ENCODE data around the gene PIGU.
"Not testable (repeated sequence)": the region's sequence is repeated elsewhere in the genome, so short reads cannot be mapped to it uniquely, and the experiment has no call there.

The PIGU gene

DNA sequence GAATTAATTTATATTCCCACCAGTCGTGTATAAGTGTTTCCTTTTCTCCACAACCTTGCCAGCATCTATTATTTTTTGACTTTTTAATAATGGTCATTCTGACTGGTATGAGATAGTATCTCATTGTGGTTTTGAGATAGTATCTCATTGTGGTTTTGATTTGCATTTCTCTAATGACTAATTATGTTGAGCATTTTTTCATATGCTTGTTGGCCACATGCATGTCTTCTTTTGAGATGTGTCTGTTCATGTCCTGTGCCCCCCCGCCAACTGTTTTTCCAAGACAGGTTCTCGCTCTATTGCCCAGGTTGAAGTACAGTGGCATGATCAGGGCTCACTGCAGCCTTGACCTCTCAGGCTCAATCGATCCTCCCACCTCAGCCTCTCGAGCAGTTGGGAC is 15.1 kb downstream of the PIGU start:
- DNase-seq = not testable (repeated sequence)

- DNase-seq = not testable (repeated sequence)
Measured at GRCh38 chr20:34658654-34659053, 18.2 kb downstream of the PIGU start.

DNA sequence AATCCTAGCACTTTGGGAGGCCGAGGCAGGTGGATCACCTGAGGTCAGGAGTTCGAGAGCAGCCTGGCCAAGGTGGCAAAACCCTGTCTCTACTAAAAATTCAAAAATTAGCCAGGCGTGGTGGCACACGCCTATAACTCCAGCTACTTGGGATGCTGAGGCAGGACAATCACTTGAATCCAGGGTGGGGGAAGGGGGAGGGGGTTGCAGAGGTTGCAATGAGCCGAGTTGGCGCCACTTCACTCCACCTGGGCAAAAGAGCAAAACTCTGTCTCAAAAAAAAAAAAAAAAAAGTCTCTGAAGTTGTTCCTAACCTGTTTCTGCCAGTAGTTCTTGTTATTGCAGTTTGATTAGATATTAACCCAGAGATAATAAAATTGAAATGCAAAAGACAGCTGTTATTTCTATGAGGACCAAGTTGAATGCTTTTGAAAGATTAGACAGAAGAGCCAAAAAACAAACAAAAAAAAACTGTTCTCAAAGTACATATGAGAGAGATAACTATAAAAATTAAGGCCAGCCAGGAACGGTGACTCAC is 22.6 kb downstream of the PIGU start:
- no peak for DNase-seq

DNA sequence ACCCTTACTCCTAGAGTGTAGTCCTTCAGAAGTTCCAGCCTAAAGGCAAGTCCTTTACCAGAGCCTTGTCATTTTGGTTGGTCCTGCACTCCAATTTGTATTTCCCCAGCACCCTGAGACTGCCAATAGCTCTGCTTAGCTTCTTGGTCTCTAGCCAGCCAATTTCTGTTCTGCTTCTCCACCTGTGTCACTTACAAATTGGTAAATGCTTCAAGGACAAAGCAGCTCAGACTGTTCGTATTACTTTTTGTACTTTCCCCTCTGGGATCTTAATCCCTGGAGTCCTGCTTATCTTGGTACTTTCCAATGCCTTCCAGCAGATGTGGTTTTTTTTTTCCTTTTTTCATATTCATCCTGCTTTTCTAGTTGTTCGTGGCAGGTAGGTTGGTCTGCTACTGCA is 25.7 kb downstream of the PIGU start:
- no peak for DNase-seq

DNA sequence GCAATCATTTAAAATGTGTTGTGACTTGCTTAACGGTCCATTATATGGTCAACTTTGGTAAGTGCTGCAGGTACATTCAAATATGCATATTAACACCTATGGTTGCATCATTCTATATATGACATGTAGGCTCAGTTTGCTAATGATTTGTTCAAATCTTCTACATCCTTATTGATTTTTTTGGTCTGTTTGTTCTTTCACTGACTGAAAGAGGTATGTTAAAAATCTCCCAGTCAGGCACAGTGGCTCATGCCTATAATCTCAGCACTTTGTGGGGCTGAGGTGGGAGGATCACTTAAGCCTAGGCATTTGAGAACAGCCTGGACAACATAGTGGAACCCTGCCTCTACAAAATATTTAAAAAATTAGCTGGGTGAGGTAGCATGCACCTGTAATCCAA is 29.2 kb downstream of the PIGU start:
- DNase-seq = no peak

- DNase-seq = no peak
Measured at GRCh38 chr20:34644951-34645350, 31.9 kb downstream of the PIGU start.

DNA sequence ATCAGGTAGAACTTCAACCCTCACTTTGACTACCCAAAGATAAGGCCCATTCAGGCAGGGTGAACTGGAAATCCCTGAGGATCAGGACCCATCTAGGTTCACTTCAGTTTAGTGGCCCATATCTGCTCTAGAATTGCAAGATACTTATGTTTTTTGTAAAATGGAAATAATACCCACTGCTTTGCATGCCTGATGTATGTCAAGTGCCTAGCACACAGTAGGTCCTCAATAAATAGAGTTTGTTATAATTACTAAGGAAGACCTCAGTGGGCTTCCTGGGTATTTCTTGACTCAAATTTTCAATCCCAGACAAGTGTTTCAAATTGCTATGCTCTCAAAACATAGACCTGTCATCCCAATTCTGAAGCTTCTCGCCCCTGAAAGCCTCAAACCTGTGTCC is 32.5 kb downstream of the PIGU start:
- DNase-seq = no peak

- no peak for DNase-seq
Measured at GRCh38 chr20:34643928-34644327, 33.0 kb downstream of the PIGU start.

- no peak for DNase-seq
Measured at GRCh38 chr20:34642009-34642408, 34.9 kb downstream of the PIGU start.

- no peak for DNase-seq
Measured at GRCh38 chr20:34639755-34640222, 37.1 kb downstream of the PIGU start.

GRCh38 chr20:34638532-34638931 is 38.4 kb downstream of the PIGU start:
- no peak for DNase-seq

DNA sequence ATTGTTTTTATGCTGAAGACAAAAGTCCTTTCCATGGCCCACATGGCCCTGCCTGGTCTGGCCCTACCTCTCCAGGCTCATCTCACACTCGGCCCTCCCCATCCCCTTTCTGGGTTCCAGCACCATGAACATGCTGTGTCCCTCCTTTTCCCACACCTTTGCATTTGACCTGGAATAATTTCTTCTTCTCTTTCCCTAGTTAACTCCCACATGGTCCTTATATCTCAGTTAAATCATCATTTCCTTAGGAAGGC is 38.9 kb downstream of the PIGU start:
- DNase-seq = no peak

DNA sequence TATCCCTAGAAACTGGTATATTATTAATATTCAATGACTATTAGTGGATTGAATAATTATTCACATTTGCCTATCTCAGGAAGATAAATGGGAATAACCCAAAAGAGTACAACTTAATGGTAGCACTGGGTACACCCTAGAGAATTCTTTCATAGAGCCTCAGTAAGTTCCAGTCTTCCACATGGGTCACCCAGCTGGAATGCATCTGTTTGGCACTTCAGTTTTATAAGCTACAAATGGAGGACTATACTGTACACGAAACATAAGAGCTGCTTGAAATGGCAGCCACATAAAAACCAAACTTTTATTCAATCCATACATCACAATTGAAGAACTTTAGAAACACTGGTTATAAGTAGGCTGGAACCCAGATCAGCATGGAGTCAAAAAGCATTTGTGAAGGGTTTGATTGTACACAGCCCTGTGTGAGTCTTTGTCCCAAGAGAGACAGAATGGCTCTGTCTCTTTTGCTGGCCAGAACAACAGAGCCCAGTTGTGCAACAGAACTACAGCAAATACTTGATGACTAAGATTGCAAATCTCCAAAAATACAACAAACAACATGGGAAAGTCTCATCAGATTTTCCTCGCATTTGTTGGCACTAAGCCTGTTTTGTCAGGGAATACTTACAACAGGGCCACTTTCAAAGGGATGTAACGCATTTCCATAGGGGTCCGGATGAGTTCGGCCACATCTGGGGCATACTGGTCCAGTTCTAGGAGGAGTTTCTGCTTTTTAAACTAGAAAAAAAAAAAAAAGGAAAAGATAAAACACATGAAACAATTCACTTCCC is 39.5 kb downstream of the PIGU start:
- DNase-seq = no peak

DNA sequence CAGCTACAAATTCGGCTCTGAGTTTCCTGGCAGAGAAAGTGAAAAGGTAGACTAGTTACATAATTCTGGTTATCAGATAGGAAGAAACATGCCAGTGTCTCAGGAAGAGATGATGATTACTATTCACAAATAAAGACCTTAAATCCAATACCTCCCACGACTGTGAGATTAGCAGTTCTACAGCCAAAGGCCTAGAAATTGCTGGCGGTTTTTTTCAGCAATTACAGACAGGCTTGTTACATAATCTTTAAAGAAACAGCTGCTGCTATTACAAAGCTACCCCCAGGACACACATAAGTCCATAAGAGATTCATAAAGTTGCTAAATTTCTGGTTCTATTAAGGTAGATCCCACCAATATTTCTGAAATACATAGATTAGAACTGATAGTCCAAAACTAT is 40.2 kb downstream of the PIGU start:
- no peak for DNase-seq

DNA sequence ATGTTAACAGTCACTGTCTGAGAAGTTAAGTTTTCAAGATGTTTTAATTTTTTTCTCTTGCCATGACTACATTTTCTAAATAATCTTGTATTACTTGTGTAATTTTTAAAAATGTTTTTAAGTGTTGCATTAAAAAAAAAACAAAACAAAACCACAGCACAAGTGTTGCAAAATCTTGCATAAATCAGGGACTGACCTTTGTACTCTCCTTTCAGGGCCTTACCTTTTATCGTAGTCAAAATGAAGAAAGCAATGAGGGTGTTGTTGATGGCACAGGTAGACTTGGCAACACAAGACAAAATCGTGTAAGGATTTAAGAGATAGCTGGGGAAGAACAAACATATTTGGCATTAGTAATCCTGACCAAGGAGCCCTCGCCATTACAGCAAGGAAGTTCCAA is 42.5 kb downstream of the PIGU start:
- DNase-seq = no peak

DNA sequence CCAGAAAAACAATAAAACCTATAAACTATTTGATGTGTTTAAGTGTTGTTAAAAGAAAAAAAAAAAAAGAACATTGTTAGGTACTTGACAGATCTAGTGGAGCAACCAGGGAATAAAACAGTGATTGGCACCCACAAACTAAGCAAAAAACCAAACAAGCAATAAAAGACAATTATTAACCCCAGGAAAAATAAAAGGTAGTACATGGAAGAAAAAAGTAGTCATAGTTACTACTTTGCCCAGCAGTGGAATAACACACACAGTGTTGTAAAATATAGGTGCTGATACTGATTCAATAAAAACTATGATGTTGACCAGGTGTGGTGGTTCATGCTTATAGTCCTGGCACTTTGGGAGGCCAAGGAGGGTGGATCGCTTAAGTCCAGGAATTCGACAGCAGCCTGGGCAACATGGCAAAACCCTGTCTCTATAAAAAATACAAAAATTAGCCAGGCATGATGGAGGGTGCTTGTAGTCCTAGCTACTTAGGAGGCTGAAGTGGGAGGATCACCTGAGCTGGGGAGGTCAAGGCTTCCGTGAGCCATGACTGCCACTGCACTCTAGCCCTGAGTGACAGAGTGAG is 43.9 kb downstream of the PIGU start:
- no peak for DNase-seq

DNA sequence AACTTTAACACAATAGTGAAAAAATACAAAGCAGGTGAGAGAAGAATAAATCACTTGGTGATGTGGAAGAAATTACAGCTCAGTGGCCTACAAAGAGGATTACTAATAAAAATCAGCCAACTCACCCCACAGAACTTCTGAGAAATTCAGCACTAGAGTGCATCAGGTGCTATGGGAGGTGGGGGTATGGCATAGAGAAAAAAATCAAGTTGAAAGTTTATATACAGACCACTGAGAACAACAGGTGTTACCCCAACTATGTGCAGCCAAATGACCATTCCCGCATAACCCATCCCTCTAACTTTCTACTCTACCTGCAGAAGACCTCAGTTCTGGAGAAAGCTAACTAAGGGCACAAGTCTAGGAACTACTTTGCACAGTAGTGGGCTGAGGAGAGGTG is 47.0 kb downstream of the PIGU start:
- no peak for DNase-seq

GRCh38 chr20:34629342-34629741 is 47.5 kb downstream of the PIGU start:
- DNase-seq = no peak

- DNase-seq = no peak
Measured at GRCh38 chr20:34628026-34628425, 48.9 kb downstream of the PIGU start.

- DNase-seq = no peak
Measured at GRCh38 chr20:34627458-34627857, 49.4 kb downstream of the PIGU start.

- DNase-seq = no peak
Measured at GRCh38 chr20:34626992-34627391, 49.9 kb downstream of the PIGU start.

DNA sequence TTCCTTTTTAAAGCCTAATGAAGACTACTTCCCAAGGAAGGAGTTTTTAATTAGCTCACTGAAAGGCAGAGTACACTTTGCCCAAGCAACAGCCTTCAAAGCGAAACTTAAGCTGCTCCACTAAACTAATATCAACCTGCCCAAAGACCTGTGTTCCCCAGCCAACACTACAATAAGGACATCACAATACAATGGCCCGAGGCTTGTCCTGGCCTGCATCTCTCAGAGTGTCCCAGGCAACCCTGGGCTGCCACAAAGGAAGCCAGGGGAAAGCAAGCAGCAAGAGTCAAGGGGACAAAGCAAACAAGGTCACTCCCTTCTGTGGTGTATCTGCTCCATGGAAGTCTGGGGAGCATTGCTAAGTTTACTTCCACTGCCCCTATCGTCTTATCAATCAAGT is 52.3 kb downstream of the PIGU start:
- DNase-seq = no peak

- DNase-seq = no peak
Measured at GRCh38 chr20:34622821-34623451, 54.0 kb downstream of the PIGU start.
